Vagina (tissue), 2 donors: Measurements from ENCODE around the gene AMIGO1. TPM values are rescaled to one million over a fixed set of nuclear protein-coding genes. Genes with fewer than 3 reads are reported as not detected.

Experiments used
- DNase-seq, 2 donors: peaks; one replicate each; pipeline ENCODE4 v3.0.0-alpha.2; 2017; ENCODE audit errors: extremely low spot score in 2 of 2
- H3K27ac ChIP-seq: fragments of 200-600 bp; sonication (generic); one replicate; pipeline ENCODE4 v1.5.1; 2019
- H3K27me3 ChIP-seq: fragments of 200-600 bp; sonication (generic); one replicate; pipeline ENCODE4 v1.5.1; 2019
- H3K36me3 ChIP-seq, 2 donors: fragments of 200-600 bp; sonication (generic); one replicate each; pipeline ENCODE4 v1.5.1; 2017 to 2019
- H3K4me1 ChIP-seq: fragments of 200-600 bp; sonication (generic); one replicate; pipeline ENCODE4 v1.5.1; 2019
- H3K4me3 ChIP-seq, 2 donors: fragments of 200-600 bp; sonication (generic); 1 replicate in 1 of 2; 2 replicates in 1 of 2; pipeline ENCODE4 v1.5.1; 2016 to 2019
- H3K9me3 ChIP-seq: fragments of 200-600 bp; sonication (generic); one replicate; pipeline ENCODE4 v1.5.1; 2019
- POLR2A ChIP-seq, 2 donors: fragments of 450-650 bp; IDR thresholded peaks; one replicate each; pipeline ENCODE4 v1.6.1; 2017; ENCODE audit warnings: antibody characterized with exemption in 2 of 2, mild to moderate bottlenecking in 2 of 2, moderate library complexity in 2 of 2
- POLR2AphosphoS5 ChIP-seq, 2 donors: sonication (generic); formaldehyde crosslinking; IDR thresholded peaks; one replicate each; pipeline ENCODE4 v1.9.0; 2017; ENCODE audit warnings: antibody characterized with exemption in 2 of 2, mild to moderate bottlenecking in 2 of 2, low read depth in 1 of 2; ENCODE audit not compliant: insufficient read depth in 1 of 2
- intact Hi-C: fragments of 100-400 bp; cut with DNase I; formaldehyde crosslinking; loops from one replicate; pipeline ENCODE4 v1.15.1; 2023
- total RNA-seq: library from RNA; depleted of rRNA; stranded (reverse); fragments of >200 nt; gene quantifications from one replicate; pipeline ENCODE4 v1.2.3, GENCODE V29; 2016
- TF ChIP-seq, protein P1 (sequence below), 3 experiments: fragments of 450-650 bp in 2 of 3; fragments of 200-600 bp in 1 of 3; sonication (generic) in 1 of 3; IDR thresholded peaks; one replicate each; pipeline ENCODE4 v1.5.1; 2017 to 2019; ENCODE audit warnings: antibody characterized with exemption in 3 of 3, mild to moderate bottlenecking in 2 of 3, moderate library complexity in 2 of 3

AMIGO1 gene
- total RNA-seq, 1 donor from 2014 or later, result 6.4 TPM

DNA sequence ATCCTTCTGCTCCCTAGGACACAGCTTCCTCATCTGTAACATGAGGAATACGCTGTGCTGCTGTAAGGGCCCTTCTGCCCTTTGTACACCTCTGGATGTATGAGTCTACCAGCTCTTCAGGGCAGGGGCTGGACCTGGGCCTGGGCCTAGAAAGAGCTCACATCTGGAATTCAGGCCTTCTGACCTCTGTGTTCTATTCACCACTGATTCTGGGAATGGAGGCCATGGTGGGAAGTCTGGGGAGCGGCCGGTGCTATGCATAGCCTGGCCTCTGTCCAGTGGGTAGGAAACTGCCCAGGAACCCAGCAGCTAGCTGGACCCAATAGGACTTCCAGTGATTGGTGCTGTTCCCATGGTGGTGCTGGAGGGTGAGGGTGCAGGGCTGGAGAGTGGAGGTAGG lies 19.2 kb upstream of the AMIGO1 start:
- no peak overlapping the region for H3K4me3 ChIP-seq
- no peaks in the 10 kb centered on the region for H3K36me3 ChIP-seq
- H3K4me1 ChIP-seq, result peaks cover 7% of the 10 kb centered on the region
- intact Hi-C loops, result no loop called here
- no peaks in the 10 kb centered on the region for H3K27me3 ChIP-seq
- no peaks in the 10 kb centered on the region for H3K9me3 ChIP-seq
- H3K27ac ChIP-seq, result no peak overlapping the region
- DNase-seq, result no peak
- TF ChIP-seq POLR2AphosphoS5 (IDR thresholded peaks at IDR 0.05; ENCODE audit: insufficient read depth in 1 of 2, low read depth in 1 of 2) (no peak), POLR2A (IDR thresholded peaks at IDR 0.05) (no peak)
- TF ChIP-seq, protein P1, sequence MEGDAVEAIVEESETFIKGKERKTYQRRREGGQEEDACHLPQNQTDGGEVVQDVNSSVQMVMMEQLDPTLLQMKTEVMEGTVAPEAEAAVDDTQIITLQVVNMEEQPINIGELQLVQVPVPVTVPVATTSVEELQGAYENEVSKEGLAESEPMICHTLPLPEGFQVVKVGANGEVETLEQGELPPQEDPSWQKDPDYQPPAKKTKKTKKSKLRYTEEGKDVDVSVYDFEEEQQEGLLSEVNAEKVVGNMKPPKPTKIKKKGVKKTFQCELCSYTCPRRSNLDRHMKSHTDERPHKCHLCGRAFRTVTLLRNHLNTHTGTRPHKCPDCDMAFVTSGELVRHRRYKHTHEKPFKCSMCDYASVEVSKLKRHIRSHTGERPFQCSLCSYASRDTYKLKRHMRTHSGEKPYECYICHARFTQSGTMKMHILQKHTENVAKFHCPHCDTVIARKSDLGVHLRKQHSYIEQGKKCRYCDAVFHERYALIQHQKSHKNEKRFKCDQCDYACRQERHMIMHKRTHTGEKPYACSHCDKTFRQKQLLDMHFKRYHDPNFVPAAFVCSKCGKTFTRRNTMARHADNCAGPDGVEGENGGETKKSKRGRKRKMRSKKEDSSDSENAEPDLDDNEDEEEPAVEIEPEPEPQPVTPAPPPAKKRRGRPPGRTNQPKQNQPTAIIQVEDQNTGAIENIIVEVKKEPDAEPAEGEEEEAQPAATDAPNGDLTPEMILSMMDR (IDR thresholded peaks at IDR 0.05), result no peak

DNA sequence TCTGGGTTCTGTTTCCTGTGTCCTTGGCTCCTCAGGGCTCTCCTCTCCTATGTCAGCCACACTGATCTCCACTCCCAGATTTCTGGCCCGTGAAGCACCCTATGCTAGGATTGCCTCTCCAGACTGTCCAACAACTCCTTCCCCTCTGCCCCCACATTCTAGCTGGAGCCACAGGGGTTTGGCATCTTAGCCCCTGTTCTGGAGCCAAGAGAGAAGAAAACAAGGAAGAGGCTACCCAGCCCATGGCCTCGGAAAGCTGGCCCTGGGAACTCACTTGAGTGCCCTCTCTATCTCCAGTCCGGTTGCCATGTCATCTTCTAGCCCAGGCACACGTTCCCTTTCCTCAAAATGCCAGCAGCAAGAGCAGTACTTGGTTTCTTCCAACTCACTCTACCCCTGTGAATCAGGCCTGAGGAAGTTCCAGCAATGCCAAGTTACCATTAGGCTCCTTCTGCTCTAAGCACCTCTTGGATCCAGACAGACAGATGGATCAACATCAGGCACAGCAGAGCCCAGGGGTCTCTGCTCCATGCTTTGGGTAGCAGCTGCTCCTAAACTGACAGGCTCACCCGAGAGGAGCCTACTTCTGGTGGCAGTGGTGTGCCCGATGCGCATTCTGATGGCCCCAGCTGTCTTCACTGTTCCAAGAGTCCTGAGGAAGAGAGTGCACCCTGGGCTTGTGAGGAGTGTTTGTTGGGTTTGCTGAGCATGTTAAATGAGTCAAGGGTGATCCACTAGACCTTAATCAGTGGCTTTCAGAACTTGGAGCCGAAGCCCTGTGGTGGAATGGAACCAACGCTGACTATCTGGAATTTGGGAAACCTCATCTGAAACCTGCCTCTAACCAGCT lies 18.5 kb upstream of the AMIGO1 start:
- Histone ChIP-seq H3K4me3 (no peak overlapping the region), H3K4me1 (peaks cover 7% of the 10 kb centered on the region), H3K27ac (no peak overlapping the region), H3K36me3 (no peaks in the 10 kb centered on the region), H3K9me3 (no peaks in the 10 kb centered on the region), H3K27me3 (no peaks in the 10 kb centered on the region)
- intact Hi-C loops, result no loop called here
- DNase-seq, result no peak
- TF ChIP-seq, protein P1 (IDR thresholded peaks at IDR 0.05), result no peak
- no peak for TF ChIP-seq POLR2AphosphoS5 (IDR thresholded peaks at IDR 0.05; ENCODE audit: insufficient read depth in 1 of 2, low read depth in 1 of 2)
- TF ChIP-seq POLR2A (IDR thresholded peaks at IDR 0.05), result no peak

DNA sequence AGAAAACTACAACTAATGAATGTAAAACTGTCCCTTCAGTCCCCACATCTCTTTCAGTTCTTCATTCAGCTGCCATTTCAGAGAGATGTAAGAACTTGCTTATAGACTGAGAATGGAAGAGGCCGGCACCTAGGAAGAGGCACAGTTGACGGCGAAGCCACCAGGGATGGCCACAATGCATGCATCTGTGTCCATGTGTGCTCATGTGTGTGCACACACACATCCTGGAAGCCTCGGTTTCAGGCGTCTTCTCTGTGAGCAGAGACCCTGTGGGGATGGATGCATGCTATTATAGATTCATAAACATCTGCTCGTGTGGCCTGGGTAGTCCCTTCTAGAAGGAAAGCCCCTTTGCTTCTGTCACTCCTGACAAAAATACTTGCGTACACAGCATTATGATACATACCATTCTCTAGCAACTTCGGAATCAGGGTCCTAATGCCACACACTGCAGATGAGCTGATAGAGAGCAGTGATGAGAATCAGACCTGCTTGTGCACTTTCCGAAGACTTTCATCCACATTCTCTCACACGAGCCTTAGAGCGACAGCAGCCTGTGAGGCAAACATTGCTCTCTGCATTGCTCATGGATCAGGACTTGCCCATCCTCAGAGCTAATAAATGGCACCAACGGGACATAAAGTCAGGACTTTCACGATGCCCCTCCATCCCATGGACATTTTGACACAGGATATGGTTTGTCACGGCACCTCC lies 17.7 kb upstream of the AMIGO1 start:
- Histone ChIP-seq H3K4me1 (no peaks in the 10 kb centered on the region), H3K27me3 (no peaks in the 10 kb centered on the region), H3K9me3 (no peaks in the 10 kb centered on the region), H3K4me3 (no peak overlapping the region), H3K27ac (no peak overlapping the region), H3K36me3 (no peaks in the 10 kb centered on the region)
- DNase-seq, result no peak
- intact Hi-C loops, result no loop called here
- TF ChIP-seq POLR2A (IDR thresholded peaks at IDR 0.05), result no peak
- TF ChIP-seq, protein P1 (IDR thresholded peaks at IDR 0.05), result no peak
- TF ChIP-seq POLR2AphosphoS5 (IDR thresholded peaks at IDR 0.05; ENCODE audit: insufficient read depth in 1 of 2, low read depth in 1 of 2), result no peak

DNA sequence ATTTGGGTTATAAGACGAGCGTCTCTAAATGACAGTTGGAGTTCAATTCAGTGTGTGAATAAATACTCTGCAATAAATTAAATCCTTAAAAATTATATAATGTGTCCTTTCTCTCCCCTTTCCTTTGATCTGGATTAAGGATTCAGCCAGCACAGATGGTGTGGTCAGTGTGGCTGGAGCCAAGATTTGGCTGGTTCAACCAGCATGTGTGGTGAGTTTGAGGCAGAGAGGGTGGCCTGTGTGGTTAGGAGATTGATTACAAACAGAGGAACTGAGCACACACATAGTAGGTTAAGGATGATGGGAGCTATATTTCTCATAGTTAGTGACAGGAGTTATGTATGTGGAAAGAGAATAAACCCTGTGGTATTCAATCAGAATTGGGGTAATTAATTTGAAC lies 14.2 kb upstream of the AMIGO1 start:
- Histone ChIP-seq H3K27me3 (no peaks in the 10 kb centered on the region), H3K4me3 (no peak overlapping the region), H3K36me3 (no peaks in the 10 kb centered on the region), H3K27ac (no peak overlapping the region), H3K9me3 (no peaks in the 10 kb centered on the region), H3K4me1 (no peaks in the 10 kb centered on the region)
- TF ChIP-seq, protein P1 (IDR thresholded peaks at IDR 0.05), result no peak
- TF ChIP-seq POLR2A (IDR thresholded peaks at IDR 0.05), result no peak
- TF ChIP-seq POLR2AphosphoS5 (IDR thresholded peaks at IDR 0.05; ENCODE audit: insufficient read depth in 1 of 2, low read depth in 1 of 2), result no peak
- DNase-seq, result no peak
- intact Hi-C loops, result no loop called here

DNA sequence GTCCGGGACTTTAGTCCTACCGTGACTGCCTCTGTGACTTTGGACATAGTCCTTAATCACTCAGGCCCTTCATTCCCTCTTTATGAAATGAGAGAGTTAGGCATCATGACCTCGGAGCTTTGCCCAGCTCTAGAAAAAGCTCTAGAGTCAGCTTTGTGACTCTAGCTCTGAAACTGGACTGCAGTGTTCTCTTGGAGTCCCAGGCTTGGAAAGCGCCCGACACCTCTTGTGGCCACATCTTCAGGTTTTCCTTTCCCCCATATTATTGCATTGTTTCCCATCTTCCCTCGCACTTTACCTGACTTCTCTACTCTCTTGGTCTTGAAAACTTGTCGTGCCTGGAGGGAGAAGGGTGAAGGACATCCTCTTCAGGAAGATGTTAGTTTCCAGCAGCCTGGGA lies 12.5 kb upstream of the AMIGO1 start:
- Histone ChIP-seq H3K4me1 (no peaks in the 10 kb centered on the region), H3K27me3 (no peaks in the 10 kb centered on the region), H3K27ac (no peak overlapping the region), H3K4me3 (no peak overlapping the region), H3K9me3 (no peaks in the 10 kb centered on the region), H3K36me3 (no peaks in the 10 kb centered on the region)
- no peak for DNase-seq
- intact Hi-C loops, result no loop called here
- TF ChIP-seq POLR2A (IDR thresholded peaks at IDR 0.05) (no peak), POLR2AphosphoS5 (IDR thresholded peaks at IDR 0.05; ENCODE audit: insufficient read depth in 1 of 2, low read depth in 1 of 2) (no peak)
